SK-N-MC (cell line): ENCODE data around the gene TTLL7.

Source experiments
- DNase-seq: peaks from one replicate; pipeline ENCODE4 v3.0.0-alpha.2; 2011; ENCODE audit warnings: low read depth, low spot score
- H3K27ac ChIP-seq: fragments of 200-600 bp; sonication (generic); 2 replicates; pipeline ENCODE4 v1.5.1; 2016; ENCODE audit warnings: mixed run types
- H3K36me3 ChIP-seq: fragments of 200-600 bp; sonication (generic); 2 replicates; pipeline ENCODE4 v1.6.1; 2017; ENCODE audit warnings: antibody characterized with exemption, low read length, mixed read lengths; ENCODE audit not compliant: insufficient read depth
- H3K4me3 ChIP-seq: fragments of 200-600 bp; sonication (generic); 2 replicates; pipeline ENCODE4 v1.5.1; 2016
- H3K9ac ChIP-seq: fragments of 200-600 bp; sonication (generic); 2 replicates; pipeline ENCODE4 v1.8.0; 2017; ENCODE audit warnings: mixed run types, mixed read lengths; ENCODE audit not compliant: insufficient read length
- H3K9me3 ChIP-seq: fragments of 200-600 bp; sonication (generic); 2 replicates; pipeline ENCODE4 v1.6.1; 2017; ENCODE audit warnings: low read depth, mild to moderate bottlenecking, antibody characterized with exemption, low read length, moderate library complexity, mixed read lengths
- EZH2 ChIP-seq: fragments of 200-600 bp; sonication (generic); IDR thresholded peaks from one replicate; pipeline ENCODE4 v1.6.1; 2017; ENCODE audit warnings: antibody characterized with exemption
- FOXP2 ChIP-seq: optimal IDR thresholded peaks from 2 replicates; pipeline ENCODE3; 2011; ENCODE audit warnings: mild to moderate bottlenecking, moderate library complexity; ENCODE audit not compliant: insufficient read depth; ENCODE audit errors: extremely low read length, control extremely low read depth
- POLR2AphosphoS5 ChIP-seq: IDR thresholded peaks from 2 replicates; pipeline ENCODE4 v1.6.1; 2012; ENCODE audit warnings: mild to moderate bottlenecking, low read depth, low read length, borderline replicate concordance

Gene TTLL7

DNA sequence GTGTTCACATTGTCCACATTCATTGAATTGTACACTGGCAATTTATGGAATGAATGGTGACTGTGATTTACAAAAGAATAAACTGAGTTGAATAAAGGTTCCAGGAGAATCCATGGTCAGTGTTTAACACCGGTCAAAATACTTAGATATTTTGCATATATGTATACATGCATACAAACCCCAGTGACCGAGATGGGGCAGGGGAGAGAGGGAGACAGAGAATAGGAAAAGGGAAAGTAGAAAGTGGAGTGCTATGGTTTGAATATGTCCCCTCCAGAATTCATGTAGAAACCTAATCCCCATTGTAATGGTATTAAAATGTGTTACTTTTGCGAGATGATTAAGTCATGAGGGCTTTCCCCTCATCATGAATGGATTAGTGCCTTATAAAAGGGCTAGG lies 154.4 kb downstream of the TTLL7 start:
- Histone ChIP-seq H3K36me3 (no peaks in the 10 kb centered on the region), H3K9ac (no peak overlapping the region), H3K27ac (no peak overlapping the region), H3K4me3 (no peak overlapping the region), H3K9me3 (no peaks in the 10 kb centered on the region)
- TF ChIP-seq EZH2, result no peak
- no peak for TF ChIP-seq FOXP2
- no peak for TF ChIP-seq POLR2AphosphoS5
- DNase-seq, result no peak

GRCh38 chr1:83839566-83840173 lies 159.3 kb downstream of the TTLL7 start:
- Histone ChIP-seq H3K27ac (no peak overlapping the region), H3K4me3 (no peak overlapping the region), H3K36me3 (no peaks in the 10 kb centered on the region), H3K9ac (no peak overlapping the region), H3K9me3 (no peaks in the 10 kb centered on the region)
- TF ChIP-seq EZH2, result no peak
- no peak for TF ChIP-seq POLR2AphosphoS5
- no peak for TF ChIP-seq FOXP2
- DNase-seq, result no peak

DNA sequence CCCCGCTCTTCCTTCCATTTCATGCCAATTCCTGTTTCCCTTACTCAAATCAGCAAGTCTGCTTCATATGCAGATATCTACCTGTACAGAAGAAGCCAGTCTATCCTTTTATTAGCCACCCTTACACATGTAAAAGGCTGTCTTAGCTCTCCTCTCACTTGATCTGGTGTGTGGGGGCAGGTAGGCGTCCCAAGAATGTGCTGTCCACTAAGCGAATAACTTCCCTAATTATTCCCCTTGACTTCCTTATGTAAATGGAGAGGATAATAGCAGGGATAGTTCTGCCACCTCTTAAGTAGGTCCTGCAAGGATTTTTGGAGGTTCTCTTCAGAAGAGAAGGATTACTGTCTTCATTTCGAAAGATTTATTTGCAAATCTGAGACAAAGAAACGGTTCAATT lies 160.4 kb downstream of the TTLL7 start:
- TF ChIP-seq POLR2AphosphoS5 (no peak), FOXP2 (no peak), EZH2 (no peak)
- Histone ChIP-seq H3K9me3 (no peaks in the 10 kb centered on the region), H3K27ac (no peak overlapping the region), H3K36me3 (no peaks in the 10 kb centered on the region), H3K4me3 (no peak overlapping the region), H3K9ac (no peak overlapping the region)
- DNase-seq, result no peak

- Histone ChIP-seq H3K27ac (no peak overlapping the region), H3K9me3 (no peaks in the 10 kb centered on the region), H3K36me3 (no peaks in the 10 kb centered on the region), H3K9ac (no peak overlapping the region), H3K4me3 (no peak overlapping the region)
- TF ChIP-seq FOXP2 (no peak), EZH2 (no peak), POLR2AphosphoS5 (no peak)
- no peak for DNase-seq
Observed at GRCh38 chr1:83836543-83836942, 162.4 kb downstream of the TTLL7 start.

DNA sequence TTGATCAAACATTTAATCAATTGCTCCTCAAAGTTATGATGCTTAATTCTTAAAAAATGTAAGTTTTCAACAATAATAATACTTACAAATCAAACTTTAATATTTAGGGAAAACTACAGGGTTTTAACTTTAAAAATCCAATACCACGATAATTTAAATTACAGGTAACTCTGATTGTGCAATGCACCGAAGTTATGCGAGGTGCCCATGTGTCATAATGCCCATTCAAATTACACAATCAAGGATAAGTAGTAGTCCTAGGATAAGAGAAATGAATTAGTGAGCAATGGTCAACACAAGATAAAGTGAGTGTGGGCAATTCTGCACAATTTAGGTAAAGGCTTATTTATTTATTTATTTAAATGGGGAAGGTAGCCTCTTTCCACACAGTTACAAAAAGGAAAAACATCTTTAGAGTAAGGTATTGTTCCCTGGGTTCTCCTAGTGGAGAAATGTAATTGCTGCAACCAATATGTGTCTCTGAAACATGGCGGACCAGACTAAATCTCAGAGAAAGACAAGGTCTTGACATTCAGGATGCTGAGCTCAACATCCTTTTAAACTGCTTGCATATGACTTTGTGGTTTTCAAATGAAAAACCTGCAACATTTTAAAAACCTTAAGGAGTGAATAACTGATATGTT lies 164.2 kb downstream of the TTLL7 start:
- H3K36me3 ChIP-seq, result no peaks in the 10 kb centered on the region
- no peak overlapping the region for H3K9ac ChIP-seq
- TF ChIP-seq FOXP2 (no peak), EZH2 (no peak), POLR2AphosphoS5 (no peak)
- no peak for DNase-seq
- no peaks in the 10 kb centered on the region for H3K9me3 ChIP-seq
- no peak overlapping the region for H3K27ac ChIP-seq
- no peak overlapping the region for H3K4me3 ChIP-seq

GRCh38 chr1:83832194-83832593 lies 166.7 kb downstream of the TTLL7 start:
- no peaks in the 10 kb centered on the region for H3K36me3 ChIP-seq
- no peak overlapping the region for H3K4me3 ChIP-seq
- no peaks in the 10 kb centered on the region for H3K9me3 ChIP-seq
- H3K9ac ChIP-seq, result no peak overlapping the region
- H3K27ac ChIP-seq, result no peak overlapping the region
- no peak for TF ChIP-seq FOXP2
- TF ChIP-seq POLR2AphosphoS5, result no peak
- no peak for TF ChIP-seq EZH2
- no peak for DNase-seq

- Histone ChIP-seq H3K9me3 (no peaks in the 10 kb centered on the region), H3K4me3 (no peak overlapping the region), H3K36me3 (no peaks in the 10 kb centered on the region), H3K27ac (no peak overlapping the region), H3K9ac (no peak overlapping the region)
- no peak for DNase-seq
- no peak for TF ChIP-seq FOXP2
- TF ChIP-seq POLR2AphosphoS5, result no peak
- TF ChIP-seq EZH2, result no peak
Observed at GRCh38 chr1:83829106-83829505, 169.8 kb downstream of the TTLL7 start.

DNA sequence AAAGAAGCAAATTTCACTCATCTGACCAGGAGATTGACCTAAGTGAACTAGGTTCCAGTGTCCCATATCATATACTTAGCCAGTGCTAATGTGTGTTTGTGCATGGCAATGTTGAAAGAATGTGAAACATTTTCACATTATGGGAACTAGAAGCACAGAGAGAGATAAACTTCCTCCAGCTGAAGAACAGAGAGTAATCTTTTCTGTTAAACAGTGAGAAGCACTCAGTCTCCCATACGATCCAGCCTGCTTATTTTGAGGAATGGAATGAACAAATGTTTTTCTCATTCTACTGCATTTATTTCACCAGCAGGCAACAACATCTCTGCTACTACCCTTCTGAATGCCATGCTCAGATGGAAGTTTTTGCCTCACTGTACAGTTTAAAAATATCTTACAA lies 170.5 kb downstream of the TTLL7 start:
- no peak for DNase-seq
- Histone ChIP-seq H3K36me3 (no peaks in the 10 kb centered on the region), H3K9ac (no peak overlapping the region), H3K27ac (no peak overlapping the region), H3K9me3 (no peaks in the 10 kb centered on the region), H3K4me3 (no peak overlapping the region)
- TF ChIP-seq POLR2AphosphoS5, result no peak
- no peak for TF ChIP-seq EZH2
- no peak for TF ChIP-seq FOXP2
